H7 (cell line): ENCODE data around the gene FLAD1. TPM values are rescaled to one million over a fixed set of nuclear protein-coding genes. Genes with fewer than 3 reads are reported as not detected.

ENCODE experiments used
- DNase-seq: peaks from one replicate; pipeline ENCODE4 v3.0.0; 2012
- H3K27me3 ChIP-seq: 2 replicates; pipeline ENCODE4 v1.6.0; 2011; ENCODE audit warnings: mild to moderate bottlenecking, low read length; ENCODE audit not compliant: control insufficient read depth, insufficient read depth
- H3K36me3 ChIP-seq: replicated peaks from 2 replicates; pipeline ENCODE4 v1.5.1; 2011; ENCODE audit warnings: low read length; ENCODE audit not compliant: control insufficient read depth, insufficient read depth
- H3K4me3 ChIP-seq: 2 replicates; pipeline ENCODE4 v1.5.1; 2011; ENCODE audit warnings: low read depth, mild to moderate bottlenecking, control low read depth, low read length, moderate library complexity; ENCODE audit not compliant: insufficient read depth
- total RNA-seq: library from RNA; depleted of rRNA; stranded (reverse); fragments of >200 nt; shearing (Covaris generic); gene quantifications from 2 replicates; pipeline ENCODE4 v1.2.3, GENCODE V29; 2014

The FLAD1 gene
- total RNA-seq, 1 experiment from 2014 or later = 177 TPM

GRCh38 chr1:154944401-154945159 is 38.6 kb upstream of the FLAD1 start:
- Histone ChIP-seq H3K4me3 (no peak overlapping the region), H3K27me3 (no peaks in the 10 kb centered on the region), H3K36me3 (no peaks in the 10 kb centered on the region; the same call in 1 of the 2 replicates)
- DNase-seq = no peak

GRCh38 chr1:154945160-154945961 is 37.8 kb upstream of the FLAD1 start:
- Histone ChIP-seq H3K27me3 (no peaks in the 10 kb centered on the region), H3K36me3 (no peaks in the 10 kb centered on the region; the same call in 1 of the 2 replicates), H3K4me3 (no peak overlapping the region)
- DNase-seq = no peak

GRCh38 chr1:154945962-154946850 is 36.9 kb upstream of the FLAD1 start:
- Histone ChIP-seq H3K4me3 (no peak overlapping the region), H3K36me3 (no peaks in the 10 kb centered on the region; the same call in 1 of the 2 replicates), H3K27me3 (no peaks in the 10 kb centered on the region)
- no peak for DNase-seq

GRCh38 chr1:154948079-154948478 is 35.1 kb upstream of the FLAD1 start:
- no peaks in the 10 kb centered on the region for H3K27me3 ChIP-seq
- DNase-seq = no peak
- H3K4me3 ChIP-seq = no peak overlapping the region
- no peaks in the 10 kb centered on the region; the same call in 1 of the 2 replicates for H3K36me3 ChIP-seq

- H3K4me3 ChIP-seq = no peak overlapping the region
- H3K36me3 ChIP-seq = no peaks in the 10 kb centered on the region; the same call in 1 of the 2 replicates
- no peak for DNase-seq
These were observed 31.1 kb upstream of the FLAD1 start for GRCh38 chr1:154951901-154952657.

GRCh38 chr1:154952664-154953063 is 30.5 kb upstream of the FLAD1 start:
- Histone ChIP-seq H3K36me3 (no peaks in the 10 kb centered on the region; the same call in 1 of the 2 replicates), H3K4me3 (no peak overlapping the region), H3K27me3 (no peaks in the 10 kb centered on the region)
- no peak for DNase-seq

More at GRCh38 chr1:154951901-154952657, 31.1 kb upstream of the FLAD1 start:
- no peaks in the 10 kb centered on the region for H3K27me3 ChIP-seq

GRCh38 chr1:154953611-154954038 is 29.5 kb upstream of the FLAD1 start:
- Histone ChIP-seq H3K36me3 (peaks cover under 1% of the 10 kb centered on the region; the same call in 1 of the 2 replicates), H3K27me3 (no peaks in the 10 kb centered on the region), H3K4me3 (no peak overlapping the region)
- DNase-seq = no peak

- no peak overlapping the region for H3K4me3 ChIP-seq
- no peak for DNase-seq
- peaks cover 4% of the 10 kb centered on the region for H3K36me3 ChIP-seq
- H3K27me3 ChIP-seq = no peaks in the 10 kb centered on the region
These were observed 28.6 kb upstream of the FLAD1 start for GRCh38 chr1:154954541-154954940.

- Histone ChIP-seq H3K27me3 (no peaks in the 10 kb centered on the region), H3K4me3 (peak overlapping the region; percentile 58), H3K36me3 (peaks cover 6% of the 10 kb centered on the region)
- DNase-seq = peak; percentile 73
These were observed 28.0 kb upstream of the FLAD1 start for GRCh38 chr1:154955039-154955717.

GRCh38 chr1:154955718-154956543 is 27.2 kb upstream of the FLAD1 start, which contains the start of gene PBXIP1:
PBXIP1 (minus strand) TSS chr1:154956099; CDS start chr1:154953721, 2,378 bp downstream.
- no peaks in the 10 kb centered on the region for H3K27me3 ChIP-seq

GRCh38 chr1:154956544-154956941 is 26.6 kb upstream of the FLAD1 start:
- Histone ChIP-seq H3K36me3 (peaks cover 6% of the 10 kb centered on the region), H3K27me3 (no peaks in the 10 kb centered on the region), H3K4me3 (peak overlapping the region; percentile 58)
- peak; percentile 71 for DNase-seq

More at GRCh38 chr1:154955718-154956543, 27.2 kb upstream of the FLAD1 start, which contains the start of gene PBXIP1:
- peaks cover 6% of the 10 kb centered on the region for H3K36me3 ChIP-seq
- peak within 1 kb of the TSS; percentile 58 for H3K4me3 ChIP-seq
- peak; percentile 96 for DNase-seq

- Histone ChIP-seq H3K36me3 (peaks cover 6% of the 10 kb centered on the region), H3K4me3 (no peak overlapping the region)
- DNase-seq = no peak
These were observed 26.0 kb upstream of the FLAD1 start for GRCh38 chr1:154957091-154957657.

More at GRCh38 chr1:154957091-154957657, 26.0 kb upstream of the FLAD1 start:
- no peaks in the 10 kb centered on the region for H3K27me3 ChIP-seq
